ENCODE measurements around the gene SPTBN2. TPM values are rescaled to one million over a fixed set of nuclear protein-coding genes. Genes with fewer than 3 reads are reported as not detected.

SPTBN2 gene
- total RNA-seq, 1 experiment from 2014 or later: under 0.01 TPM

DNA sequence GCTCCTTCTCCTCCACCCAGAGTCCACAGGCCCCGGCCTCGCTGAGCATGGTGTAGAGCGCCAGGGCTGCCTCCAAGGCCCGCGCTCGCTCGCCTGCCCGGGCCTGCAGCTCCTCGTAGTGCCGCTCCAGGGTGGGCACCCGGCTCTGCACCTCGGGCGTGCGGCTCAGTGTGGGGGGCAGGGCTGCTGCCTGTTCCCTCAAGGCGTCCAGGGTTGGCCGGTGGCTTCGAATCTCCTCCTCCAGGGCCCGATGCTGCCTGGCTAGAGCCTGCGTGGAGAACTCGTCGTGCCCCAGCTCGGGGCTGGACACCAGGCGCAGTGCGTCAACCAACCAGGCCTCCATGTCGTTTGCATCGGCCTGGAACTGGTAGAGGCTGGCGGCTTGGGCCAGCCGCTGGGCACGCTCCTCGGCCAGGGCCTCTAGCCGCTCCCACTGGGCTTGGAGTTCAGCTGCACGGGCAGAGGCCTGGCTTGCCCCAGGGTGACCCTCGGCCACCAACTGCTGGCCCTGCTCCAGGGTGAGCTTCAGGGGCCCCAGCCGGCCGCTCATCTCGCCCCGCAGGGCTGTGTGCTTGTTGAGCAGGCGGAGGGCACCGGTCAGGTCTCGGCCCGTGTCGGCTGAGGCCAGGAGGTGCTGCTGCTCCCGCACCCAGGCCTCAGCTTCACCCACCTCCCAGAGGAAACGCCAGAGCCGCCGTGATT, 24.2 kb downstream of the SPTBN2 start:
- DNase-seq (ENCODE audit: low read depth): no peak

GRCh38 chr11:66701432-66702240, 27.4 kb downstream of the SPTBN2 start:
- no peak for DNase-seq (ENCODE audit: low read depth)

DNA sequence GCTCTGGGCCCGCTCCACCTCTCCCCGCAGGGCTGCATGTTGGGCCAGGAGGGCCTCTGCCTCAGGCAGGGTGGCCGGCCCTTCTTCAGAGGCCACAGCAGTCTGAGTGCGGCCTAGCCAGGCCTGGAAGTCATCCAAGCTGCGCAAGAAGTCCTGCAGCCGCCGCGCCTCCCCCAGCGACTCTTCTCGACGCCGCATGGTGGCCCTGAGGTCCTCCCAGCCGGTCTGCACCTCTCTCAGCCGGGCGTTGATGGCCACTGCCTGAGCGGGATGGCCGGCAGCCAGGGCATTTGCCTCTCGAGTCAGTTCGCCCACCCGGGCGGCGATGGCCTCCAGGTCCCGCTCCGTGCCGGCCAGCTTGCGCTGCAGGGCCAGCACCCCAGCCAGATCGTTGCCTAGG, 28.3 kb downstream of the SPTBN2 start:
- no peak for DNase-seq (ENCODE audit: low read depth)

DNA sequence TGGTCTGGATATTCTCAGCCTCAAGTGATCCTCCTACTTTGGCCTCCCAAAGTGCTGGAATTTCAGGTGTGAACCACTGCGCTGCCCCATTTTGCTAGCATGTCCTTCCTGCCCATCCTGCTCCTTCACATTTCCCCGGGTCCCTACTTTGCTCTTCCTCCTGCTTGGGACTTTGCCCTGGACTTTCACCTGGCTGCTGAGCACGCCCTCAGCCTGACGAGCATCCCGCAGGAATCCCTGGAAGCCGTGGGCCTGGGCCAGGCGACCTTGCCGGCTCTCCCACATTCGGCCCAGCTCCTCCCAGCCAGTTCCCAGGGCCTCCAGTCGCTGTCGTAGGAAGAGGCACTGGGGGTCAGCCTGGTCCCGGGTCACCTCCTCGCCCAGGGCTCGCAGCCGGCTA, 28.7 kb downstream of the SPTBN2 start:
- no peak for DNase-seq (ENCODE audit: low read depth)

- DNase-seq (ENCODE audit: low read depth): no peak
Measured at GRCh38 chr11:66698491-66698890, 30.5 kb downstream of the SPTBN2 start.

DNA sequence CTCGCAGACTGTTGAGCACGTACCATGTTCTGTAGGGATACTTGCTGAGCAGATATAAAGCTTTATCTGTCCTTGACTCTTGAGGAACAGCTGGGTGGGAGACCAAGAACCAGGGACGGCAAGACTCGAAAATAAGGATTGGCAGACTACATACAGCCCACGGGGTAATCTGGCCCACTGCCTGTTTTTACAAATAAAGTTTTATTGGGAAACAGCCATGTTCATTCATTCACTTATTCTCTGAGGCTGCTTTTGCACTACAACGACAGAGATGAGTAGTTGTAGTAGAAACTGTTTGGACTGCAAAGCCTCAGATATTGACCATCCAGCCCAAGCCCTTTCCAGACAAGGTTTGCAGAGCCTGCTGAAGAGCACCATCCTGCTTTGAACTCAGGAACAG, 31.0 kb downstream of the SPTBN2 start:
- no peak for DNase-seq (ENCODE audit: low read depth)

GRCh38 chr11:66696146-66696545, 32.9 kb downstream of the SPTBN2 start:
- no peak for DNase-seq (ENCODE audit: low read depth)

DNA sequence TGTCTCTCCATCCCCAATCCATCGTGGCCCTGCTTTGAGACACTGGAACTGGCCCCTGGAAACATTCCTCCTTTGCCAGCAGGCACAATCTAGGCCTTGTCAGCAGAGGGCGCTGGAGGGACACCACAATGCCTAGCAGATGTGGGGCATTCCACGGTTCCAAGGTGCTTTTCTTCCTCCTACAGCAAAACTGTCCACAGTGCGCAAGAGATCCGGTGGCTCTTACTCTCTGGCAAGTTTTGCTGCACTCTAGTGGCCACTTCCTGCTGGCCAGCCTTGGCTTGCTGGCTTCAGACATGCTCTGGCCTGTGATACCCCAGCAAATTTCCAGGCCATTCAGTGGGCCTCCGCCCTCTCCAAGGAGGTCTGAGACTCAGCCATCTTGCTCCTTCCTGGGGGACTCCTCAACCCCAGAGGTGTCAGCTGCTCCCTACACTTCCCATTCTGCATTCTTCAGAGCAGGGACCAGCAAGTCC, 34.2 kb downstream of the SPTBN2 start:
- peak; percentile 95 for DNase-seq (ENCODE audit: low read depth)

- DNase-seq (ENCODE audit: low read depth): peak; percentile 67
Measured at GRCh38 chr11:66694056-66694410, 35.0 kb downstream of the SPTBN2 start.

- DNase-seq (ENCODE audit: low read depth): no peak
Measured at GRCh38 chr11:66693356-66694055, 35.5 kb downstream of the SPTBN2 start.

- DNase-seq (ENCODE audit: low read depth): no peak
Measured at GRCh38 chr11:66692871-66693331, 36.1 kb downstream of the SPTBN2 start.

GRCh38 chr11:66692446-66692845, 36.6 kb downstream of the SPTBN2 start:
- no peak for DNase-seq (ENCODE audit: low read depth)

DNA sequence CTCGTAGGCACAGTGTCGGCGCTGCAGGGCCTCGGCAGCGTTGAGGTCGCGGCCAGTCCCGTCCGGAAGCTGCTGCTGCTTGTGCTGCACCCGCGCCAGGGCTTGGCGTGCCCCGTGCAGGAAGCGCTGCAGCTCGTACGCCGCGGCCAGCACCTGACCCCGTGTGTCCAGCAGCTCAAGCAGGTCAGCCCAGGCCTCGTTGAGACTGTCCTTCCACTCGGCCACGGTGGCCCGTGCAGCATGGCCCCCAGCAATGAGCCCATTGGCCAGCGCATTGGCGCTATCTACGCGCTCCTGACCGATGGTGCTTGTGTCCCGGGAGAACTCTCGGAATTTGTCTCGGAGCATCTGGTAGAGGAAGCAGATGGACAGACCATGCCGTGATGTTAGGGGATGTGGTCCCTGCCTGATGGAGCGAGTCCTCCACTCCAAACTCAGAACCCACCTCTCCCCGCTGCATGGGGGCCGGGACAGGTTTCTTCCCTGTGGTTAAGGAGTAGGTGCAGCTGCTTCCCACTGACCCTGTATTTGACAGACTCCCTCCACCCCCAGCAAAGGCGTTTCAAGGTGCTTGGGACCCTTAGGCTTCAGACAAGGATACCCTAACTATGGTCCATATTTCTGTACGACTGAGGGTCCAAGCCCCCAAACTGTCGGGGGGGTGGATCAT, 37.6 kb downstream of the SPTBN2 start:
- no peak for DNase-seq (ENCODE audit: low read depth)

- DNase-seq (ENCODE audit: low read depth): no peak
Measured at GRCh38 chr11:66689661-66690590, 39.1 kb downstream of the SPTBN2 start.

- DNase-seq (ENCODE audit: low read depth): no peak
Measured at GRCh38 chr11:66688561-66689534, 40.2 kb downstream of the SPTBN2 start.

DNA sequence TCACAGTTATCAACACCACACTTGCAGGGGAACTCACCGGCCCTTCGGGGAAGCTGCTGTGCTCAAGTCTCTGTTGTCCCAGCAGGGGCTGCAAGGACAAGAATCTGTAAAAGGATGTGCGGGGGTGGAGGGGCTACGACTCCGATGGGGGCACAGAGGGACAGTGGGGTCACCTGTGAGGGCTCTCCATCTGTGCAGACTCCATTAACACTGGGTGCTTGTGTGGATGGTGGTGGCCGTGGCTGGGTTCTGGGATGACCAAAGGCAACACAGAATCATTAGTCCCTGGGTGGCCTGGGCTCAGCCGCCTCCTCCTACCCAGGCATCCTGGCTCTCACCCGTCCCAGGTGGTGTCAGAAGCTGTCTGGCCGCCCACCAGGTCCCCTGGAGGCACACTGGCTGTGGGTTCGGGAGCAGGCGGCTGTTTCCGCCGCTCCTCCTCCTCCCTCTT, 41.2 kb downstream of the SPTBN2 start:
- no peak for DNase-seq (ENCODE audit: low read depth)

DNA sequence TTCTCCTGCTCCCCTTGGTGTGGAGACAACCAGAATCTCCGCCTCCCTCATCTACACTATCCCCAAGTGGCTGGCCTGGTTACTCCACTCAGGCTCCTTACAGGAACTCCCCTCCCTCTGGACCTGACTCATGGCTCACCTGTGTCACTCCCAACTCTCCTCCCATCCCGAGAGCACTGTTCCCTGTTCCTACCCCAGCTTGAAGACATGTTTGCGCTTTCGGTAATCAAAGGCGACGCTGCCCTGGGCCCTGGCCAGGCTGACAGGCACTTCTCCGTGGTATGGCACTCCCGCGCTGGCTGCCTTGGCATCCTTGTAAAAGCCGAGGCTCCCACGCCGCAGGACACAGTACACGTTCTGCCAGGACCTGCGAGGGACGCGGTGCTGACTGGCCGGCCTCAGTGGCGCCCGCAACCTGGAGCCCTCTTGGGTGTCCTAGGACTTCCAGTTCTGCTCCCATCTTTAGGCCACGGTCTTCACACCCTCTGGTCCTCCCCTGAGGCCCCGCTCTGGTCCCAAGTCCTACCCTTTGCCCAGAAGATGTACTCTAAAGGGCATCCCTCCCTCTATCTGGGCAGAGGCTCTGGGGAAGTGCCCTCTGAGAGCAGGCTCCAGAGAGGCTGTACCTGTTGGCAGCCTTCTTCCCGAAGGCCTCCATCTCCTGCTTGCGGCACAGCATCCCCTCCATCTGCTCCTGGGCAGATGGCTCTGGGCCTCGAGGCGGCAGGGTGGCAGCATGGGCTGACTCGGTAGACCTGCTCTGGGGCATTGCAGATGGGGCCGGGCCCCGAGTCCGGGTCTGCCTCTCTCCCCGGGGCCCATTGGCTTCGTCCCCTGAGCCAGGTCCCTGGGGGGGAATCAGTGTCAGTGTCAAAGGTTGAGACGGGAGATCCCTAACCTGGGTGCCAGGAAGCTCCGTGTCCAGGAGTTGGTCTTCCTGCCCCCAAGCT, 41.9 kb downstream of the SPTBN2 start:
- no peak for DNase-seq (ENCODE audit: low read depth)

- no peak for DNase-seq (ENCODE audit: low read depth)
Measured at GRCh38 chr11:66686100-66686785, 42.8 kb downstream of the SPTBN2 start.

Data from RPMI7951 (cell line).